Measurements from ENCODE around the gene KLHL2.
"Not testable (repeated sequence)": the region's sequence is repeated elsewhere in the genome, so short reads cannot be mapped to it uniquely, and the experiment has no call there.

DNA sequence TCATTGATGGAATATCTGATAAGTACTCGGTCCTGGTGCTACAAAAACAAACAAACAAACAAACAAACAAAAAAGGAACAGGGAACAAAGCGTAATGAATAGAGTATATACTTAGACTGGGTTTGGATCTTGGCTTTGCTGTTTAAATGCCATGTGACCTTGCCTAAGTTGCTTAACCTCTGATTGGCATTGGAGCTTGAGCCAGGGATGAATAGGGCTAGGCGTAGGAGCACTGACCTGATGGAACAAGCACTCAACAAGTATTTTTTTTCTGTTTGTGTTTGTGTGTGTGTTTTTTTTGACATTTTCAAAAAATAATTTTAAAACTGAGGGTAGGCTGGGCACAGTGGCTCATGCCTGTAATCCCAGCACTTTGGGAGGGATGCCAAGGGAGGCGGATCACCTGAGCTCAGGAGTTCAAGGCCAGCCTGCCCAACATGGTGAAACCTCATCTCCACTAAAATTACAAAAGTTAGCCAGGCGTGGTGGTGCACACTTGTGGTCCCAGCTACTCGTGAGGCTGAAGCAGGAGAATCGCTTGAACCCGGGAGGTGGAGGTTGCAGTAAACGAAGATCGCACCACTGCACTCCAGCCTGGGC is 37.3 kb downstream of the KLHL2 start:
- TF ChIP-seq, protein P1, sequence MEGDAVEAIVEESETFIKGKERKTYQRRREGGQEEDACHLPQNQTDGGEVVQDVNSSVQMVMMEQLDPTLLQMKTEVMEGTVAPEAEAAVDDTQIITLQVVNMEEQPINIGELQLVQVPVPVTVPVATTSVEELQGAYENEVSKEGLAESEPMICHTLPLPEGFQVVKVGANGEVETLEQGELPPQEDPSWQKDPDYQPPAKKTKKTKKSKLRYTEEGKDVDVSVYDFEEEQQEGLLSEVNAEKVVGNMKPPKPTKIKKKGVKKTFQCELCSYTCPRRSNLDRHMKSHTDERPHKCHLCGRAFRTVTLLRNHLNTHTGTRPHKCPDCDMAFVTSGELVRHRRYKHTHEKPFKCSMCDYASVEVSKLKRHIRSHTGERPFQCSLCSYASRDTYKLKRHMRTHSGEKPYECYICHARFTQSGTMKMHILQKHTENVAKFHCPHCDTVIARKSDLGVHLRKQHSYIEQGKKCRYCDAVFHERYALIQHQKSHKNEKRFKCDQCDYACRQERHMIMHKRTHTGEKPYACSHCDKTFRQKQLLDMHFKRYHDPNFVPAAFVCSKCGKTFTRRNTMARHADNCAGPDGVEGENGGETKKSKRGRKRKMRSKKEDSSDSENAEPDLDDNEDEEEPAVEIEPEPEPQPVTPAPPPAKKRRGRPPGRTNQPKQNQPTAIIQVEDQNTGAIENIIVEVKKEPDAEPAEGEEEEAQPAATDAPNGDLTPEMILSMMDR (tag by site-specific recombination; IDR thresholded peaks at IDR 0.05) = not testable (repeated sequence)
- TF ChIP-seq ZNF510 (tag by site-specific recombination; IDR thresholded peaks at IDR 0.05; ENCODE audit: insufficient replicate concordance); ZNF133 (tag by site-specific recombination; IDR thresholded peaks at IDR 0.05); PRDM10 (tag by site-specific recombination; IDR thresholded peaks at IDR 0.05); ZNF677 (tag by site-specific recombination; IDR thresholded peaks at IDR 0.05): not testable (repeated sequence)
- TF ChIP-seq, protein P2, sequence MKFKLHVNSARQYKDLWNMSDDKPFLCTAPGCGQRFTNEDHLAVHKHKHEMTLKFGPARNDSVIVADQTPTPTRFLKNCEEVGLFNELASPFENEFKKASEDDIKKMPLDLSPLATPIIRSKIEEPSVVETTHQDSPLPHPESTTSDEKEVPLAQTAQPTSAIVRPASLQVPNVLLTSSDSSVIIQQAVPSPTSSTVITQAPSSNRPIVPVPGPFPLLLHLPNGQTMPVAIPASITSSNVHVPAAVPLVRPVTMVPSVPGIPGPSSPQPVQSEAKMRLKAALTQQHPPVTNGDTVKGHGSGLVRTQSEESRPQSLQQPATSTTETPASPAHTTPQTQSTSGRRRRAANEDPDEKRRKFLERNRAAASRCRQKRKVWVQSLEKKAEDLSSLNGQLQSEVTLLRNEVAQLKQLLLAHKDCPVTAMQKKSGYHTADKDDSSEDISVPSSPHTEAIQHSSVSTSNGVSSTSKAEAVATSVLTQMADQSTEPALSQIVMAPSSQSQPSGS (tag by site-specific recombination; IDR thresholded peaks at IDR 0.05; ENCODE audit: low read depth) = not testable (repeated sequence)

Data from HEK293 (cell line).